HepG2 (cell line): ENCODE data around the gene ABCB6. TPM values are rescaled to one million over a fixed set of nuclear protein-coding genes. Genes with fewer than 3 reads are reported as not detected.

Experiments used
- ATAD3A ChIP-seq: sonication (generic); formaldehyde crosslinking; IDR thresholded peaks from 2 replicates; pipeline ENCODE4 v1.4.0; 2020; ENCODE audit warnings: missing genetic modification reagents
- HDAC2 ChIP-seq: sonication (generic); formaldehyde crosslinking; IDR thresholded peaks from 2 replicates; pipeline ENCODE4 v1.4.0; 2020; ENCODE audit warnings: missing genetic modification reagents
- HNF4G ChIP-seq, 2 experiments: sonication (generic) in 1 of 2; formaldehyde crosslinking in 1 of 2; IDR thresholded peaks; 2 replicates each; pipeline versions ENCODE4 v1.4.0 to v1.6.1; 2011 to 2020; ENCODE audit warnings: borderline replicate concordance in 2 of 2, low read depth in 2 of 2, mild to moderate bottlenecking in 2 of 2, low read length in 1 of 2, missing genetic modification reagents in 1 of 2, moderate library complexity in 1 of 2
- NRL ChIP-seq: sonication (generic); formaldehyde crosslinking; IDR thresholded peaks from 2 replicates; pipeline ENCODE4 v1.5.0; 2020; ENCODE audit warnings: missing genetic modification reagents, mild to moderate bottlenecking, moderate library complexity, borderline replicate concordance
- PHF21A ChIP-seq: sonication (generic); formaldehyde crosslinking; IDR thresholded peaks from 2 replicates; pipeline ENCODE4 v1.5.0; 2020; ENCODE audit warnings: mild to moderate bottlenecking, missing genetic modification reagents
- POGK ChIP-seq: sonication (generic); formaldehyde crosslinking; conservative IDR thresholded peaks from 2 replicates; pipeline ENCODE4 v1.8.0; 2022; ENCODE audit warnings: mild to moderate bottlenecking, moderate library complexity, missing genetic modification reagents
- SMARCC2 ChIP-seq: fragments of 450-650 bp; IDR thresholded peaks from 2 replicates; pipeline ENCODE4 v1.6.1; 2017; ENCODE audit warnings: antibody characterized with exemption, mild to moderate bottlenecking
- ZMAT3 ChIP-seq: sonication (generic); formaldehyde crosslinking; conservative IDR thresholded peaks from 2 replicates; pipeline ENCODE4 v1.7.0; 2021; ENCODE audit warnings: missing genetic modification reagents
- ZNF225 ChIP-seq: sonication (generic); formaldehyde crosslinking; IDR thresholded peaks from 2 replicates; pipeline ENCODE4 v1.4.0; 2020; ENCODE audit warnings: mild to moderate bottlenecking, missing genetic modification reagents
- ZNF317 ChIP-seq: sonication (generic); formaldehyde crosslinking; IDR thresholded peaks from 2 replicates; pipeline ENCODE4 v1.5.0; 2020; ENCODE audit warnings: mild to moderate bottlenecking, missing genetic modification reagents
- ZNF33A ChIP-seq: sonication (generic); formaldehyde crosslinking; IDR thresholded peaks from 2 replicates; pipeline ENCODE4 v1.5.1; 2020; ENCODE audit warnings: missing genetic modification reagents, mild to moderate bottlenecking, moderate library complexity, borderline replicate concordance
- ZNF549 ChIP-seq: sonication (generic); formaldehyde crosslinking; IDR thresholded peaks from 2 replicates; pipeline ENCODE4 v1.5.0; 2020; ENCODE audit warnings: missing genetic modification reagents
- ZNF639 ChIP-seq: conservative IDR thresholded peaks from 2 replicates; pipeline ENCODE4 v1.6.1; 2018; ENCODE audit warnings: missing genetic modification reagents
- polyA plus RNA-seq, 8 experiments: library from polyadenylated mRNA; depleted of rRNA in 3 of 8; stranded (reverse) in 7 of 8; unstranded in 1 of 8; fragments of >200 nt; fragmentation: Illumina TruSeq in 4 of 8; extraction: Trizol in 4 of 8; gene quantifications; 2 replicates each; pipeline versions ENCODE4 v1.2.1 to v1.2.3, GENCODE V29; 2011 to 2016; ENCODE audit warnings: low read depth in 4 of 8, missing spikeins in 1 of 8, mixed read lengths in 1 of 8; ENCODE audit not compliant: insufficient read depth in 1 of 8
- total RNA-seq, 5 experiments: library from RNA; depleted of rRNA; stranded (reverse); fragments of >200 nt; fragmentation: Illumina TruSeq; extraction: Trizol; gene quantifications; 2 replicates each; pipeline ENCODE4 v1.2.3, GENCODE V29; 2016; ENCODE audit warnings: low read depth in 1 of 5

The ABCB6 gene
- total and polyA plus RNA-seq, 2 of the 13 experiments (the other 11 are each of a cell fraction or from before 2014, with no cell fraction given) = 91.1 to 137 TPM

DNA sequence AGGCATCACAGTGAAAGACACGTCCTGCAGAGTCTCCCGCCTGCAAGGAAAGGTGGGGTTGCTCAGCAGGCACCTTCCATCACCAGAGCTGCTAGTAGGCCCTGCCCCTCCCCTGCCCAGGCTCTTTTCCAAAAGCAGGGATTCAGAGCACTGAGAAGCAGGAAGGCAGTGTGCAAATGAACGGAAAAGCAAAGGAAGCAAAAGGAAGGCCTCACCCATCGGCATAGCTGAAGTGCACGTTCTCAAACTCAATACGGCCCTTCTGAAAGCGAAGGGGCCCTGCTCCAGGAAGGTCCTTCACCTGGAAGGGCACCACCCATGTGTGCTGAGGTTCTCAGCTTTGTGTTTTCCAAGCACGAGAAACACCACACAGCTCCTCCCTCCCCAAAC is 5.7 kb downstream of the ABCB6 start (continued):
- TF ChIP-seq SMARCC2 (no peak), ZNF33A (CRISPR knock-in tag) (no peak), POGK (CRISPR knock-in tag) (no peak), HNF4G (IDR thresholded peaks at IDR 0.05; ENCODE audit: borderline replicate concordance, low read depth, low read length) (no peak), HNF4G (CRISPR knock-in tag; IDR thresholded peaks at IDR 0.05; ENCODE audit: borderline replicate concordance, low read depth) (no peak), ZNF549 (CRISPR knock-in tag) (no peak), ZNF225 (CRISPR knock-in tag) (no peak), ZMAT3 (CRISPR knock-in tag) (no peak), ZNF317 (no peak), PHF21A (no peak), NRL (CRISPR knock-in tag) (no peak), ZNF639 (no peak), ATAD3A (CRISPR knock-in tag) (no peak), HDAC2 (CRISPR knock-in tag) (no peak)
